HUES64 (cell line): ENCODE data around the gene CDC42EP2.

ENCODE experiments used
- H3K27ac ChIP-seq: 2 replicates; pipeline ENCODE4 v1.7.0; 2013; ENCODE audit warnings: low read depth, low read length, inconsistent platforms
- H3K27me3 ChIP-seq: 2 replicates; pipeline ENCODE4 v1.6.1; 2013; ENCODE audit warnings: mild to moderate bottlenecking, low read length; ENCODE audit not compliant: insufficient read depth
- H3K36me3 ChIP-seq: 2 replicates; pipeline ENCODE4 v1.6.1; 2013; ENCODE audit warnings: mild to moderate bottlenecking, low read length; ENCODE audit not compliant: insufficient read depth
- H3K4me1 ChIP-seq: 2 replicates; pipeline ENCODE4 v1.6.1; 2013; ENCODE audit warnings: mild to moderate bottlenecking, low read length, moderate library complexity; ENCODE audit not compliant: insufficient read depth
- H3K4me3 ChIP-seq: 2 replicates; pipeline ENCODE4 v1.5.1; 2013; ENCODE audit warnings: mild to moderate bottlenecking, low read length, moderate library complexity
- H3K9ac ChIP-seq: 2 replicates; pipeline ENCODE4 v1.6.1; 2013; ENCODE audit warnings: mild to moderate bottlenecking, low read depth, low read length
- H3K9me3 ChIP-seq: 2 replicates; pipeline ENCODE4 v1.6.1; 2013; ENCODE audit warnings: low read depth, low read length; ENCODE audit not compliant: insufficient read depth
- WGBS: fragments of 150-250, 120-280 bp; methylation state at CpG from one replicate; pipeline ENCODE4 v1.1.7; 2013; ENCODE audit warnings: missing lambda C conversion rate; 5-methylcytosine and 5-hydroxymethylcytosine counted together

Gene CDC42EP2

DNA sequence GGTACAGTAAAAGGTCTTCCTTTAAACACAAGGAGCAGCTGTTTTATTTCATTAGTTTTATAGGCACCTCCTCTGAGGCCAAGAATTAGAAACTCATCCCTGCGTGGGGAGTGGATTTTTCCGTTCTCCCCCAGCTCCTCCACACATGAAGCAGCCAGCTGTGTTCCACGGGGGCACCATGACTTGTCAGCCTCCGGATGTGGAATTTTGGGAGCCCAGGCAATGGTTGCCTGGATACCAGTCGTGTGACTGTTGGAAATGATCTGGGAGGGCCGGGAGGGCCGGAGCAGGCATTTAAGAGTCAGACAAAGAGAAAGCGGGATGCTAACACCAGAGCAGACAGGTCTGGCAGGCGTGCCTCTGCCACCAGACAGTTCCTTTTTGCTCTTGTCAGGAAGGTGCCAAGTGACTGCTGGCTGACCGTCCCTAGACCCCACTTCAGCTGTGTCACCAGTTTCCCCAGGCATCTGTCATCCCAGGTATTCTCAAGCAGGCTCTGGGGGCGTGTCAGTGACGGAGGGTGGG, 15.9 kb upstream of the CDC42EP2 start:
- WGBS: 92% methylated on average over 12 of the region's 12 CpGs
- H3K4me3 ChIP-seq: no peak overlapping the region
- H3K27me3 ChIP-seq: no peaks in the 10 kb centered on the region
- no peak overlapping the region for H3K9ac ChIP-seq
- peaks cover 55% of the 10 kb centered on the region for H3K36me3 ChIP-seq
- no peaks in the 10 kb centered on the region for H3K9me3 ChIP-seq
- H3K27ac ChIP-seq: no peak overlapping the region
- H3K4me1 ChIP-seq: peaks cover 11% of the 10 kb centered on the region

DNA sequence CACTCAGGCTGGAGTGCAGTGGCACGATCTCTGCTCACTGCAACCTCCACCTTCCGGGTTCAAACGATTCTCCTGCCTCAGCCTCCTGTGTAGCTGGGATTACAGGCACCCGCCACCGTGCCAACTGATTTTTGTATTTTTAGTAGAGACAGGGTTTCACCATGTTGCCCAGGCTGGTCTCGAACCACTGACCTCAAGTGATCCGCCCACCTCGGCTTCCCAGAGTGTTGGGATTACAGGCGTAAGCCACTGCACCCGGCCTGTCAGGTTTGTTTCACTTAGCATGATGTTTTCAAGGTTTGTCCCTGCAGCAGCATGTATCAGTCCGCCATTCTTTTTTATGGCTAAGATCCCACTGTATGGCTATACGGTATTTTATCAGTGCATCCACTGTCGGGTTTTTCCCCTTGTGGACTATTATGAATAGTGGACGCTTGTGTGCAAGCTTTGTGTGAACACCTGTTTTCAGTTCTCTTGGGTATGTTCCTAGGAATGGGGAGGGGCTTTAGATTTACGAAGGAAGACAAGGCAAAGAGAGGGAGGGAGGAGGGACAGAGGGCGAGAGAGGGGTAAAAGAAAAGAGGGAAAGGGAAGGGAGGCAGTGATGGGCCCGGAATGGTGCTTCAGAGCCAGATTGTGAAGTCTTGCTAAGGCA, 13.9 kb upstream of the CDC42EP2 start:
- Histone ChIP-seq H3K36me3 (peaks cover 39% of the 10 kb centered on the region), H3K9ac (no peak overlapping the region), H3K27me3 (no peaks in the 10 kb centered on the region), H3K4me3 (no peak overlapping the region), H3K9me3 (no peaks in the 10 kb centered on the region), H3K27ac (no peak overlapping the region), H3K4me1 (peaks cover 11% of the 10 kb centered on the region)
- 93% methylated on average over 17 of the region's 17 CpGs for WGBS

- Histone ChIP-seq H3K9me3 (no peaks in the 10 kb centered on the region), H3K27ac (peak overlapping the region; percentile 40), H3K4me1 (peaks cover 11% of the 10 kb centered on the region), H3K9ac (no peak overlapping the region), H3K4me3 (no peak overlapping the region), H3K27me3 (no peaks in the 10 kb centered on the region), H3K36me3 (peaks cover 29% of the 10 kb centered on the region)
- 50% methylated on average over 12 of the region's 12 CpGs for WGBS
Measured at GRCh38 chr11:65301491-65302329, 13.0 kb upstream of the CDC42EP2 start.

DNA sequence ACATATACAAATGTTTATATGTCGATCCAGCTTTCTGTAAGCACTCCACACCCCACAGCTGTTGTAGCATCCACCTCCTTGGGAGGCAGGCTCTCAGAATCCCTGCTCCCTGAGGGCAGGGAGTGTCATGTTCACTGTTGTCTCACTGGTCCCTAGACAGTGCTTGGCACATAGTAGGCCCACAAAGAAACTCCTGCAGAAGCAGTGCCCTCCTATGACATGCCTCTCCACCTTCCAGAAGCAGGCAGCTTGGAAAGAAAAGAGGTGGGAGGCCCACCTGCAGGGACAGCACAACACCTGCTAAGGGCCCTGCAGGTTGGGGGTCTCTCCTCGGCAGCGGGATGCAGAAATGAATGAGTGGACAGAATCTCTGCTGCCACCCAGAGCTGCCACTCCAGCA, 11.1 kb upstream of the CDC42EP2 start:
- 92% methylated on average over 3 of the region's 3 CpGs for WGBS
- H3K27me3 ChIP-seq: no peaks in the 10 kb centered on the region
- H3K4me3 ChIP-seq: no peak overlapping the region
- H3K4me1 ChIP-seq: peaks cover 11% of the 10 kb centered on the region
- H3K27ac ChIP-seq: no peak overlapping the region
- H3K9me3 ChIP-seq: no peaks in the 10 kb centered on the region
- no peak overlapping the region for H3K9ac ChIP-seq
- peaks cover 12% of the 10 kb centered on the region; the same call in 1 of the 2 replicates for H3K36me3 ChIP-seq

DNA sequence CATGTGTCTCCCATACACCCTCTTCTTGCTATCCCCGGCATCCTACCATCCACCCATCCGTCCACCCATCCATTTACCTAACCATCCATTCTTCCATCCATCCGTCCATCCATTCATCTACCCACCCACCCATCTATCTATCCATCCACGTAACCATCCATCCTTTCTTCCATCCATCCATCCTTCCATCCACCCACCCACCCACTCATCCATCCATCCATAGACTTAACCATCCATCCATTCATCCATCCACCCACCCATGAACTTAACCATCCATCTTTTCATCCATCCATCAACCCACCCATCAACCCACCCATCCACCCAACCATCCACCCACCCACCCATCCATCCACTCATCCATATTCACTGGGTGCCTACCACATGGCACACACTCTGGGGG, 10.6 kb upstream of the CDC42EP2 start:
- no peak overlapping the region for H3K4me3 ChIP-seq
- H3K9me3 ChIP-seq: no peaks in the 10 kb centered on the region
- H3K4me1 ChIP-seq: peaks cover 11% of the 10 kb centered on the region
- H3K36me3 ChIP-seq: peaks cover 6% of the 10 kb centered on the region; the same call in 1 of the 2 replicates
- no peak overlapping the region for H3K9ac ChIP-seq
- H3K27me3 ChIP-seq: no peaks in the 10 kb centered on the region
- WGBS: 91% methylated on average over 4 of the region's 4 CpGs
- no peak overlapping the region for H3K27ac ChIP-seq

GRCh38 chr11:65304613-65305012, 10.1 kb upstream of the CDC42EP2 start:
- Histone ChIP-seq H3K27me3 (no peaks in the 10 kb centered on the region), H3K36me3 (peaks cover 4% of the 10 kb centered on the region; the same call in 1 of the 2 replicates), H3K27ac (no peak overlapping the region), H3K9ac (no peak overlapping the region), H3K4me3 (no peak overlapping the region), H3K9me3 (no peaks in the 10 kb centered on the region), H3K4me1 (peaks cover 11% of the 10 kb centered on the region)
- WGBS: 91% methylated on average over 7 of the region's 7 CpGs

- H3K36me3 ChIP-seq: peaks cover 4% of the 10 kb centered on the region; the same call in 1 of the 2 replicates
- peaks cover 15% of the 10 kb centered on the region for H3K4me1 ChIP-seq
- no peak overlapping the region for H3K4me3 ChIP-seq
- H3K27ac ChIP-seq: no peak overlapping the region
- no peaks in the 10 kb centered on the region for H3K9me3 ChIP-seq
- WGBS: 93% methylated on average over 17 of the region's 17 CpGs
- H3K27me3 ChIP-seq: no peaks in the 10 kb centered on the region
- no peak overlapping the region for H3K9ac ChIP-seq
Measured at GRCh38 chr11:65305501-65306268, 9.0 kb upstream of the CDC42EP2 start.

GRCh38 chr11:65307298-65308229, 7.1 kb upstream of the CDC42EP2 start:
- H3K36me3 ChIP-seq: peaks cover 4% of the 10 kb centered on the region; the same call in 1 of the 2 replicates
- H3K27ac ChIP-seq: no peak overlapping the region
- 0 out of 2 replicates have a peak, but pooled peaks cover 4% of the 10 kb centered on the region for H3K4me1 ChIP-seq
- H3K9ac ChIP-seq: no peak overlapping the region
- H3K27me3 ChIP-seq: no peaks in the 10 kb centered on the region
- WGBS: 82% methylated on average over 6 of the region's 6 CpGs
- no peaks in the 10 kb centered on the region for H3K9me3 ChIP-seq
- H3K4me3 ChIP-seq: no peak overlapping the region

DNA sequence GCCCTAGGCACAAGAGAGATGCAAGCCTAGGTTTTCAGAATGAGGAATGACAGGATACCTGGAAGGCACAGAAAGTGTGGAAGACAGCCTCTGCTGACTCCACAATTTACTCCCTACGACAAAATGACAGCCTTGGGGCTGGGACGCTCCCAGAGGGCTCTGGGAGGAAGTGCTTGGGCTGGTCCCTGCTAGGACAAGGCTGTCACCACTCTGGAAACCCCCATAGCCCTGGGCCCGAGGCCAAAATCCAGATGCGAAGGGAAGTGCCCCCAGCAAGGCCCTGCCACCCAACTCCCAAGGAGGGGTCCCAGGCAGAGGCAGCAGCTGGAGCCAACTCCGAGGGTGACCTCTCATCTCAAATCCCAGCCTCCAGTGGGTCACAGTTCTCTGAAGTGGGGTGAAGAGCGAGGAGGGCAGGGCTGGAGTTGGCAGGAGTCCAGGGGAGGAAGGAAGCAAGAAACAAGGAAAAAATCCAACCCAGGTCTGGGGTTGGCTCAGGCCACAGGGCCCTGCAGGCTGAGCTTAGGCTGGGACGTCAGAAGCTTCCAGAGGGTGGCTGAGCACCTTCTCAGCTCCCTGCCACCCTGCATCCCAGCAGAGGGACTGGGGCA, 6.3 kb upstream of the CDC42EP2 start:
- WGBS: 75% methylated on average over 7 of the region's 7 CpGs
- 0 out of 2 replicates have a peak, but pooled peaks cover 4% of the 10 kb centered on the region for H3K4me1 ChIP-seq

GRCh38 chr11:65309006-65309405, 5.7 kb upstream of the CDC42EP2 start:
- no peak overlapping the region for H3K9ac ChIP-seq
- 0 out of 2 replicates have a peak, but pooled peaks cover 4% of the 10 kb centered on the region for H3K4me1 ChIP-seq
- H3K27me3 ChIP-seq: peaks cover 11% of the 10 kb centered on the region
- no peaks in the 10 kb centered on the region for H3K9me3 ChIP-seq
- 92% methylated on average over 5 of the region's 5 CpGs for WGBS
- H3K36me3 ChIP-seq: peaks cover 1% of the 10 kb centered on the region; the same call in 1 of the 2 replicates
- H3K4me3 ChIP-seq: no peak overlapping the region
- H3K27ac ChIP-seq: no peak overlapping the region

More for the DNA sequence above, 6.3 kb upstream of the CDC42EP2 start:
- no peak overlapping the region for H3K4me3 ChIP-seq
- peaks cover 4% of the 10 kb centered on the region; the same call in 1 of the 2 replicates for H3K36me3 ChIP-seq
- peaks cover 5% of the 10 kb centered on the region for H3K27me3 ChIP-seq
- no peak overlapping the region for H3K27ac ChIP-seq
- H3K9ac ChIP-seq: no peak overlapping the region
- H3K9me3 ChIP-seq: no peaks in the 10 kb centered on the region
